Measurements from ENCODE around the gene MAD1L1.

GRCh38 chr7:1964913-1965578 lies 267.7 kb downstream of the MAD1L1 start:
- TF ChIP-seq, protein P1, sequence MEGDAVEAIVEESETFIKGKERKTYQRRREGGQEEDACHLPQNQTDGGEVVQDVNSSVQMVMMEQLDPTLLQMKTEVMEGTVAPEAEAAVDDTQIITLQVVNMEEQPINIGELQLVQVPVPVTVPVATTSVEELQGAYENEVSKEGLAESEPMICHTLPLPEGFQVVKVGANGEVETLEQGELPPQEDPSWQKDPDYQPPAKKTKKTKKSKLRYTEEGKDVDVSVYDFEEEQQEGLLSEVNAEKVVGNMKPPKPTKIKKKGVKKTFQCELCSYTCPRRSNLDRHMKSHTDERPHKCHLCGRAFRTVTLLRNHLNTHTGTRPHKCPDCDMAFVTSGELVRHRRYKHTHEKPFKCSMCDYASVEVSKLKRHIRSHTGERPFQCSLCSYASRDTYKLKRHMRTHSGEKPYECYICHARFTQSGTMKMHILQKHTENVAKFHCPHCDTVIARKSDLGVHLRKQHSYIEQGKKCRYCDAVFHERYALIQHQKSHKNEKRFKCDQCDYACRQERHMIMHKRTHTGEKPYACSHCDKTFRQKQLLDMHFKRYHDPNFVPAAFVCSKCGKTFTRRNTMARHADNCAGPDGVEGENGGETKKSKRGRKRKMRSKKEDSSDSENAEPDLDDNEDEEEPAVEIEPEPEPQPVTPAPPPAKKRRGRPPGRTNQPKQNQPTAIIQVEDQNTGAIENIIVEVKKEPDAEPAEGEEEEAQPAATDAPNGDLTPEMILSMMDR (conservative IDR thresholded peaks at IDR 0.05) = no peak
- no peak for TF ChIP-seq ZFX (IDR thresholded peaks at IDR 0.05)

Measured in C4-2B (cell line).